Activated CD4-positive, CD25-positive, alpha-beta regulatory T cell treated with anti-CD3 and anti-CD28 coated beads, Interleukin-2, amount 50 U/mL, for 72 hours (primary cell): ENCODE measurements around the gene SYTL1.

ENCODE experiments used
- DNase-seq: peaks from one replicate; pipeline ENCODE4 v3.0.0; 2021

SYTL1 gene

GRCh38 chr1:27321813-27322568, 19.8 kb upstream of the SYTL1 start, which contains the start of gene TMEM222:
TMEM222 (plus strand) TSS chr1:27322163; CDS start chr1:27322198, 35 bp downstream.
- peak; percentile 97 for DNase-seq

GRCh38 chr1:27322569-27323240, 19.1 kb upstream of the SYTL1 start:
- no peak for DNase-seq

- DNase-seq = no peak
These were observed 16.5 kb upstream of the SYTL1 start for GRCh38 chr1:27325286-27325685.

GRCh38 chr1:27327964-27328363, 13.9 kb upstream of the SYTL1 start:
- no peak for DNase-seq

DNA sequence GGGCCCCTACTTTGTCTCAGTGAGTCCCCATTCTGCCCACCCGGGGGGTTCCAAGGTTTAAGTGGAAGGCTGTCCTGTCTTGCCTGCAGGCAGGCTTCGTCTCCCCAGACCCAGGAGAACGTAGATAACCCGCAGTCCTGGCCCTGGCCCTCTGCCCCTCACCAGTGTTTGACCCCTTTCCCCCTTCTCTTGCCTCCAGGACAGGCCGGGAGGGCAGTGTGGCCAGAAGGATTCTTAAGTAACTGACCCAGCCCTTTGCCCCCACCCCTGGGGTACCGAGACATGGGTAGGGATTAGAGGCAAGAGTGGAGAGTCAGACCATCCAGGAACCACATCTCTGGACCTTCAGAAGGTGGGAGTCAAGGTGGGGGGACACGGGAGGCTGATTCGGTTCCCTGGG, 11.0 kb upstream of the SYTL1 start:
- DNase-seq = no peak

- DNase-seq = no peak
These were observed 10.4 kb upstream of the SYTL1 start for GRCh38 chr1:27331426-27331825.

DNA sequence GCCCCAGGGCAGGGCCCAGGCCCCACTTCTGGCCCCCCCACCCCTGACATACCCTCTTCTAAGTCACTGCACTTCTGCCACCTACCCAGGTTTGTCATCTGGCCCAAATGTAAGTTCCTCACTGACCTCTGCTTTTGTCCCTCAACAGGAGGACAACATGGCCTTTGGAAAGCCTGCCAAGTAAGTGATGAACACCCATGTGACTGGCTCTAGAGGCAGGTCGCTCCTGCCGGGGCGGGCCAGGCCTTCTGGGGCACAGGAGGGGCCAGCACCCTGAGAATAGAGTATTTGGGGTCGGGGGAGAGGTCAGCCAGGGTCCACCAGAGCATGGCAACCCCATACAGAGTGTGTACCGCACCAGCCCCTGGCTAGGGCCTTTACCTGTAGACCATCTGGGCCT, 9.9 kb upstream of the SYTL1 start:
- no peak for DNase-seq

DNA sequence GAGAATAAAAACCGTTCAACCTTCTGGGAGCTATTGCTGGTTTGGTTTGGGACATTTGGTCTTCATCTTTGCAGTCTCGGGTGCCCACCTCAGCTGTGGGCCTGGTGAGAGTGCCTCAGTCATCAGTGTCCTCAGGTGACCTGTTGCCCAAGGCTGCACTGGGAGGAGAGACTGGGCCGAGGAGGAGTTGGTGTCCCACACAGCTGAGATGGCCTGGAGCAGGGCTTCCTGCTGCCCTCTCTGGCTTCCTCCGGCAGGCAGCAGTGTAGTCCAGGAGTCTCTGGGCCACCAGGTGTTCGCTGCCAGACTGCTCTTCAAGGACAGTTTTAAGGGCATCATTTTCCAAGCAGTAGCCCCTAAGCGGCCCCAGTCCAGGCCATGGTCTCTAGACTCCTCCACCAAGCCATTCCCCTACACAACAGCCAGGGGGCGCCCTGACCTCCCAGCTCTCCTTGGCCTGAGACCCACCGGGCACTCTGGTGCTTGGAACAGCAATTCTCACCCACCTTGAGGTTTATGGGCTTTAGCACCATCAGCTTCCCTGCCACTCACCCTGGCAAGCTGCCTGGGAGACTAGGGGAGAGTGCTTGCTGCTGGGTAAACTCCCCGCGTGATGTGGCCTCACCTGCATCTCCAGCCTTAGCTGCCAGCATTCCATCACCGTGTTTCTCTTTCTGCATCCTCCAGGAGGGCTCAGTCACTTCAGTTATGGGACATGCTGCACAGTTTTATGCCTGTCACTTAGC, 9.1 kb upstream of the SYTL1 start:
- peak; percentile 63 for DNase-seq

GRCh38 chr1:27333717-27334279, 8.0 kb upstream of the SYTL1 start:
- DNase-seq = no peak

DNA sequence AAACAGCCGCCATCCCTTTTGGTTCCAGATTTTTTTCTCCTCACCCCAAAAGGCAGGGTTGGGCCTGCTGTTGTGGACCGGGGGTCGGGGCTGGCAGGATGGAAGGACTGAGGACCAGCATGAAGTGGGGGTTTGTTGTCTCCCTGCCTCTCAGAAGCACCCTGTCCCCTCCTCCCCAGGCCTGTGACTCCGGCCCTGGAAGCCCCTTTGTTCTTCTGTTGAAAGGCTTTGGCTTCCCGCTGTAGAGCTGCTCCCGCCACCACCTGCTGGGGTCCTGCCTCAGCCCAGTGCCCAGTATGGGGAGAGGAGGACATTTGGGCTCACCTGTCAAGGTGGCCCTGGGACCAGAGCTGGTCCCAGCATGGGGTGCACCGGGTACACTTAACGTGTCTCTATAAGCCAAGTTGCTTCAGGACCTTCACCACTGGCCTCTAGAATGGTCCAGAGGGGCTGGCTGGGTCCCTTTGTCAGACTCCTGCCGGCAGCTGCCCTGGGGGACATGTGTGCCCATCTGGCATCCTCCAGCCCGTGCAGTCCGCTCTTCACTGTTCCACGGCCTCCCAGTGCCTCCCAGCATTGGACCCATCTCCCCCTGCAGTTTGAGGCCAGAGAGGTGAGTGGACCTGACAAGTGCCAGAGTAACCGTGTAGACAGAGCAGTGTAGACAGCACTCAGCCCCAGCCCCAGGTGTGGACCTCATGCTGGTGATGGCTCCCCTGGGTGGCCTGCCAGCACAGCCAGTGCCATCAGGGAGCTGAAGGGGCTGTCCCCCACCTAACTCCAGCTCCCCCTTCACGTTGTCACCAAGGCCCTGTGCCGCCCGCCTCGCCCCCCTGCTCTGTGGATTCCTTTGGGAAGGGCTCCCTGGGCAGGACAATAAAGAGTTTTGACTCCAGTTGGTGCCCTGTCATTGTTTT, 6.1 kb upstream of the SYTL1 start:
- DNase-seq = no peak

DNA sequence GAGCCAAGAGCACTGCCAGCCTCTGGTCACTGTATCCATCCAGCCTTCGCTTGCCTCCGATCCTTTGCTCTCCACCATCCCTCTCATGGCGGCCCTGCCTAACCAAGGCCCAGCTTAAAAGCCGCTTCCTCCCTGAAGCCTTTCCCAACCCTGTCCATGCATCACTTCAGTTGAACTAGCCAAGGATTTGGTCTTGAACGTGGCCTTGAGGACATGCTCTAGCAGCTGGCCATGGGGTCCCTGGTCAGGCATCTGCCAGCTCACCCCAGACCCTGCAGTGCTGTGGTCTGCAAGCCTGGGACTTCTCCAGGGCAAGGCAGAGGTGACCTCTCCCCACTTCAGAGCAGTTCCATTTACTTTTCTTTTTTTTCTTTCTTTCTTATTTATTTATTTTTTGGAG, 5.1 kb upstream of the SYTL1 start:
- DNase-seq = no peak

- no peak for DNase-seq
These were observed 3.1 kb upstream of the SYTL1 start for GRCh38 chr1:27338751-27339150.

- DNase-seq = no peak
These were observed 2.6 kb upstream of the SYTL1 start for GRCh38 chr1:27339213-27339612.

DNA sequence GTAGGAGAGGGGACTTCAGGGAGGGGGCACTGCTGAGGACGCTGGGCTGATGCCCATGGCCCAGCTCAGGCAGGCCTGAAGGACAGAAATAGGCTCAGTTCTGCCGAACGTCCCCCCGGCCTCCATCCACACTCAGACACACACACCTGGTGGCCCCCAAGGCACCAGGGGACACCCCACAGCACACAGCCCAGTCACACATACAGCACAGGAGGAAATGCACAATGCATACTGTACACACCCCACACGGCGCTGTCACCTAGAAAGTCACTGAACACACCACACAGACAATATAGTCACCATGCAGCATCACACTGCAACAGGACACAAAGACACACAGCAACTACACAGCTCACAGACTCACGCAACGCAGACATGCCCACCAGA, 562 bp downstream of the SYTL1 start:
- no peak for DNase-seq

GRCh38 chr1:27342778-27343638, 1.2 kb downstream of the SYTL1 start:
- DNase-seq = peak; percentile 64

DNA sequence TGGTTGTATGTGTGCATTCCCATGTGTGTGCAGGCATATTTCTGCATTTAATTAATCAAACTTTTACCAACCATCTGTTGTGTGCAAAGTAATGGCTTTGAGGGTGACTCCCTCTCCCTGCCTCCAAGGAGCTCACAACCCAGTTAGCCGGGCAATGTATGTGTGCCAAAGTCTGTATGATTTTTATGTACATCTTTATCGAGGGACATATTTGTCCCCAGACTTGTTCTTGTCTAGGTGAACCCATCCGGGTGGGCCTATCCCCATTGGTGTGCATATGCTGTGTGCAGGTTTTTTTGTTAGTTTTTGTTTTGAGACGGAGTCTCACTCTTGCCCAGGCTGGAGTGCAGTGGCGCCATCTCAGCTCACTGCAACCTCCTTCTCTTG, 1.8 kb downstream of the SYTL1 start:
- no peak for DNase-seq

GRCh38 chr1:27345272-27345671, 3.5 kb downstream of the SYTL1 start:
- no peak for DNase-seq

DNA sequence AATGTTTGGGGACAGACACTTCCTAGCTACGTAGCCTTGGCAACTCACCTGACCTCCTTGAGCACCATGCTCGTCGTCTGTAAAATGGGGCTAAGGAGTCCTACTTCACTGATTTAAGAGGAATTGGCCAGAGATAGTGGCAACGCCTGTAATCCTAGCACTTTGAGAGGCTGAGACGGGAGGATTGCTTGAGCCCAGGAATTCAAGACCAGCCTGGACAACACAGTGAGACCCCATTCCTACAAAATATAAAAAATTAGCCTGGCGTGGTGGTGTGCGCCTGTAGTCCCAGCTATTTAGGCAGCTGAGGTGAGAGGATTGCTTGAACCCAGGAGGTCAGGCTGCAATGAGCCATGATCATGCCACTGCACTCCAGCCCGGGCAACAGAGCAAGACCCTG, 4.5 kb downstream of the SYTL1 start:
- DNase-seq = no peak

GRCh38 chr1:27346991-27347624, 5.3 kb downstream of the SYTL1 start:
- no peak for DNase-seq

DNA sequence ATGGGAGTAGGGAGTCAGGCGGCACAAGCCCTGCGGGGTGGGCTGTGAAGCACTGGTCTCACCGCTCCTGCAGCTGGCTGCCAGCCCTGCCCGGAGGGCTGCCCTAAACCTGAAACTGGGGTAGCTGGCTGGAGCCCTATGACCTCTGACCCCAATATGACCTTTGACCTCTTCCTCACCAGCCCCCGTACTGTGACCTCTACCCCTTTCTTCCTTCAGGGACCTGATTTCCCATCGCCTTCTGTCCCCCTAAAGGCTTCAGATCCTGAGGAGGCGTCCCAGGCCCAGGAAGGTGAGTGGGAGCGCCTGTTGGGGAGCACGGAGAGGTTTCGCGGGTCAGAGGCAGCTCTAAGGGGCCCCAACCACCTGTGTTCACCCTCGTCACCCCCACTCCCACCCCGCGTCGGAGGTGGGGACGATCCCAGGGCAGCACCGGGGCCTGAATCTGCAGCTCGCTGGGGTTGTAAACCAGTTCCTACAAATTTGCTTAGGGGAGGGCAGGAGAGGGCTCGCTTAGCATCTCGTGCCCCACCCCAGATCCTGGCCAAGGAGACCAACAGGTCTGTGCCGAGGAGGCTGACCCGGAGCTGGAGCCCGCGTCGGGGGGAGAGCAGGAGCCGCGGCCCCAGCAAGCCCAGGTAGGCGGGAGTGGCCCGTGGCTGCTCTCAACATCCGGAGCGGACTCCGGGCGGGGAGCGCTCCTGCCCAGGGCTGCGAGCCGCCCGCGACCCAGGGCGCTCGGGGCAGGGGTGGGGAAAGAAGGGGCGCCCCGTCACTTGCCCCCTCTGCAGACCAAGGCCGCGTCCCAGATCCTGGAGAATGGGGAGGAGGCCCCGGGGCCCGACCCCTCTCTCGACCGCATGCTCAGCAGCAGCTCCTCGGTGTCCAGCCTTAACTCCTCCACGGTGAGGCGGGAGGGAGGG, 7.3 kb downstream of the SYTL1 start:
- DNase-seq = no peak
